Endothelial cell of umbilical vein (primary cell): Measurements from ENCODE around the gene EML6.

Experiments used
- CTCF ChIP-seq, 2 donors: IDR thresholded peaks; 1 replicate in 1 of 2; 2 replicates in 1 of 2; pipeline ENCODE4 v1.5.1; 2011; ENCODE audit warnings: low read length in 2 of 2, mild to moderate bottlenecking in 2 of 2, moderate library complexity in 2 of 2, control low read depth in 1 of 2, inconsistent platforms in 1 of 2, low read depth in 1 of 2; ENCODE audit not compliant: insufficient read depth in 1 of 2; ENCODE audit errors: extremely low read depth in 1 of 2
- EZH2 ChIP-seq: IDR thresholded peaks from 2 replicates; pipeline ENCODE4 v1.6.1; 2012; ENCODE audit warnings: borderline replicate concordance, low read depth, mild to moderate bottlenecking, moderate library complexity, low read length, inconsistent platforms; ENCODE audit not compliant: severe bottlenecking
- FOS ChIP-seq: IDR thresholded peaks from 2 replicates; pipeline ENCODE4 v1.6.1; 2011; ENCODE audit warnings: mild to moderate bottlenecking, low read length, moderate library complexity, borderline replicate concordance; ENCODE audit not compliant: insufficient read depth
- JUN ChIP-seq: IDR thresholded peaks from 2 replicates; pipeline ENCODE4 v1.6.1; 2011; ENCODE audit warnings: borderline replicate concordance, low read depth; ENCODE audit not compliant: insufficient read length, insufficient read depth
- MAX ChIP-seq: IDR thresholded peaks from 2 replicates; pipeline ENCODE4 v1.6.1; 2011; ENCODE audit not compliant: insufficient read depth, insufficient read length
- MYC ChIP-seq: IDR thresholded peaks from one replicate; pipeline ENCODE4 v1.6.1; 2011; ENCODE audit warnings: mild to moderate bottlenecking, low read depth, low read length
- POLR2A ChIP-seq: IDR thresholded peaks from 2 replicates; pipeline ENCODE4 v1.6.1; 2012; ENCODE audit warnings: low read depth, mild to moderate bottlenecking, control low read depth, low read length
- POLR2AphosphoS5 ChIP-seq: IDR thresholded peaks from 2 replicates; pipeline ENCODE4 v1.6.1; 2012; ENCODE audit warnings: low read depth, mild to moderate bottlenecking, control low read depth, low read length, moderate library complexity; ENCODE audit not compliant: insufficient read depth

GRCh38 chr2:54752439-54752838, 29.0 kb downstream of the EML6 start:
- TF ChIP-seq CTCF (IDR thresholded peaks at IDR 0.05; ENCODE audit: extremely low read depth in 1 of 2, insufficient read depth in 1 of 2, low read depth in 1 of 2, low read length in 2 of 2) (no peak), POLR2A (no peak), POLR2AphosphoS5 (no peak), MYC (no peak), MAX (no peak), JUN (no peak), EZH2 (no peak), FOS (no peak)
